IPS-NIHi11 (cell line): ENCODE results near the gene SLC9A6.
"Not testable (repeated sequence)": the region's sequence is repeated elsewhere in the genome, so short reads cannot be mapped to it uniquely, and the experiment has no call there.

Experiments used
- DNase-seq: peaks from one replicate; pipeline ENCODE4 v3.0.0; 2012; ENCODE audit warnings: mixed read lengths, low spot score

The SLC9A6 gene

GRCh38 chrX:136030303-136031191 lies 45.3 kb downstream of the SLC9A6 start:
- DNase-seq: no peak

- no peak for DNase-seq
Observed at GRCh38 chrX:136031626-136032025, 46.4 kb downstream of the SLC9A6 start.

- DNase-seq: no peak
Observed at GRCh38 chrX:136032370-136032769, 47.1 kb downstream of the SLC9A6 start.

- no peak for DNase-seq
Observed at GRCh38 chrX:136034668-136035067, 49.4 kb downstream of the SLC9A6 start.

- no peak for DNase-seq
Observed at GRCh38 chrX:136035663-136036062, 50.4 kb downstream of the SLC9A6 start.

- DNase-seq: no peak
Observed at GRCh38 chrX:136039485-136039884, 54.2 kb downstream of the SLC9A6 start.

GRCh38 chrX:136039968-136040367 lies 54.7 kb downstream of the SLC9A6 start:
- no peak for DNase-seq

GRCh38 chrX:136041254-136041812 lies 56.1 kb downstream of the SLC9A6 start:
- no peak for DNase-seq

GRCh38 chrX:136045008-136045407 lies 59.8 kb downstream of the SLC9A6 start:
- no peak for DNase-seq

GRCh38 chrX:136046295-136047015 lies 61.2 kb downstream of the SLC9A6 start:
- DNase-seq: no peak

GRCh38 chrX:136047016-136047642 lies 61.9 kb downstream of the SLC9A6 start:
- DNase-seq: no peak

- DNase-seq: no peak
Observed at GRCh38 chrX:136047969-136048368, 62.7 kb downstream of the SLC9A6 start.

GRCh38 chrX:136048446-136048845 lies 63.2 kb downstream of the SLC9A6 start:
- DNase-seq: no peak

- no peak for DNase-seq
Observed at GRCh38 chrX:136049608-136050007, 64.4 kb downstream of the SLC9A6 start.

GRCh38 chrX:136050875-136051274 lies 65.6 kb downstream of the SLC9A6 start:
- not testable (repeated sequence) for DNase-seq

GRCh38 chrX:136051611-136052010 lies 66.4 kb downstream of the SLC9A6 start:
- no peak for DNase-seq

- DNase-seq: no peak
Observed at GRCh38 chrX:136055651-136056221, 70.5 kb downstream of the SLC9A6 start.

- no peak for DNase-seq
Observed at GRCh38 chrX:136057567-136057966, 72.3 kb downstream of the SLC9A6 start.

- no peak for DNase-seq
Observed at GRCh38 chrX:136059350-136059749, 74.1 kb downstream of the SLC9A6 start.

GRCh38 chrX:136061286-136061685 lies 76.1 kb downstream of the SLC9A6 start:
- no peak for DNase-seq

GRCh38 chrX:136061696-136062095 lies 76.5 kb downstream of the SLC9A6 start:
- no peak for DNase-seq
